ENCODE data around the gene FRK. TPM values are rescaled to one million over a fixed set of nuclear protein-coding genes. Genes with fewer than 3 reads are reported as not detected.
A peak's percentile ranks its signal among the peaks of the same experiment; 100 is the strongest.
"Not testable (repeated sequence)": the region's sequence is repeated elsewhere in the genome, so short reads cannot be mapped to it uniquely, and the experiment has no call there.

The FRK gene
- total RNA-seq, 1 experiment from 2014 or later: 2.0 TPM

DNA sequence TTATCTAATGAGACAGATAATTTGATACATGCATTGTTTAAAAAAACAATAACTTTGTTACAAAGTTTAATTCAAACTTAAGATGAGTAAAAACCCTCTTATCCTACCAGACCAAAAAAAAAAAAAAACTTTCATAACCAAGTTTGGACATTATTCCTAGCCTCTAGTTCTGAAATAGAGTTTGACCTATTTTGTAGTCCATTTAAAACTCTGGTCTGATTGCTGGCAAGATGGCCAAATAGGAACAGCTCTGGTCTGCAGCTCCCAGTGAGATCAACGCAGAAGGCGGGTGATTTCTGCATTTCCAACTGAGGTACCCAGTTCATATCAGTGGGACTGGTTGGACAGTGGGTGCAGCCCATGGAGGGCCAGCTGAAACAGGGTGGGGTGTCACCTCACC lies 125.9 kb downstream of the FRK start:
- Histone ChIP-seq H3K4me3 (no peak overlapping the region), H3K4me1 (peaks cover 19% of the 10 kb centered on the region), H3K27me3 (no peaks in the 10 kb centered on the region), H3K27ac (no peak overlapping the region), H3K9me3 (replicated peaks) (peaks cover under 1% of the 10 kb centered on the region; the same call in 1 of the 2 replicates), H3K36me3 (no peaks in the 10 kb centered on the region)
- DNase-seq: no peak

DNA sequence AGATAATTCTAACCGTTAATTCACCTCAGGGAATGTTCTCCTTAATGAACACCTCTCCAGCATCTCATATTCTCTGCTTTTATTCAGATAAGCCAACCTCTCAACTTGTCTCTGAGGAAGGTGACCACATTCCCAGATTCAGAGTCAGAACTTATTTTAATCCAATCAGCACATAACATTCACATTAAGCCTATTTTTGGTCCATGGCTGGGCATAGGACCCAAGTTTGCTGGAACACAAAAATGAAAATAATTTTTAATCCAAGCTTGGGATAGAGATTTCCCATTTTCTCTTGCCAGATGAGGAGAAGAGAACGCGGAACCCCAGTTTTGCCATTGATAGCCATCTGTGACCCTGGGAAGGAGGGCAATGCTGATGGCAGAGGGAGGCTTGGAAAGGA lies 126.5 kb downstream of the FRK start:
- no peaks in the 10 kb centered on the region for H3K36me3 ChIP-seq
- no peaks in the 10 kb centered on the region for H3K9me3 ChIP-seq (replicated peaks)
- H3K4me1 ChIP-seq: peaks cover 19% of the 10 kb centered on the region
- no peaks in the 10 kb centered on the region for H3K27me3 ChIP-seq
- H3K27ac ChIP-seq: no peak overlapping the region
- DNase-seq: no peak
- no peak overlapping the region for H3K4me3 ChIP-seq

DNA sequence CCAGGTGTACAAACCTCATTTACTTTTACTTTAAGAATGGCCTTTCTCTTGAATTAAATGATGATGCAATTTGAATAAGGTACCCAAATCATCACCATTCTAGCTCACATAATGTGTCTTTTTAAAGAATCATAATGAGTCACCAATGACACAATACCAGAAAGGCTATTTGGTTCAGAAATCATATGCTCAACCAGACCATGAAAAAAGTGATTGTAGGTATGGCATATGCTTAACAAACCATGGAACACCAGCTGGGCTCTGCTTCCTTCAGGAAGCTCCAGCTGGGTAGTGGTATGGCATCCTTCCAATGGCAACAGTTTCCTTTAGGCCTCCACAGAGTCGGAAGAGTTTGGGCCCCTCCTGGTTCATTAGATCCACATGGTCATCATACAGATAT lies 128.2 kb downstream of the FRK start:
- peak overlapping the region; percentile 67 for H3K27ac ChIP-seq
- H3K4me3 ChIP-seq: no peak overlapping the region
- peak; percentile 92 to 96 for DNase-seq
- no peaks in the 10 kb centered on the region for H3K9me3 ChIP-seq (replicated peaks)
- no peaks in the 10 kb centered on the region for H3K36me3 ChIP-seq
- H3K4me1 ChIP-seq: peaks cover 19% of the 10 kb centered on the region
- H3K27me3 ChIP-seq: no peaks in the 10 kb centered on the region

DNA sequence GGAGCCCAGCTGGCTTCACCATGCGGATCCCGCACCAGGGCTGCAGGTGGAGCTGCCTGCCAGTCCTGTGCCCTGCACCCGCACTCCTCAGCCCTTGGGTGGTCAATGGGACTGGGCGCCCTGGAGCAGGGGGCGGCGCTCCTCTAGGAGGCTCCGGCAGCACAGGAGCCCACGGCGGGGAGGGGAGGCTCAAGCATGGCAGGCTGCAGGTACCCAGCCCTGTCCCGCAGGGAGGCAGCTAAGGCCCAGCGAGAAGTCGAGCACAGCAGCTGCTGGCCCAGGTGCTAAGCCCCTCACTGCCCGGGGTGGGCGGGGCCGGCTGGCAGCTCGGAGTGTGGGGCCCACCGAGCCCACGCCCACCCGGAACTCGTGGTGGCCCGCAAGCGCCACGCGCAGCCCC lies 132.7 kb downstream of the FRK start:
- H3K36me3 ChIP-seq; H3K4me3 ChIP-seq; H3K27ac ChIP-seq; DNase-seq; H3K27me3 ChIP-seq; H3K9me3 ChIP-seq (replicated peaks): not testable (repeated sequence)
- peaks cover 12% of the 10 kb centered on the region for H3K4me1 ChIP-seq

DNA sequence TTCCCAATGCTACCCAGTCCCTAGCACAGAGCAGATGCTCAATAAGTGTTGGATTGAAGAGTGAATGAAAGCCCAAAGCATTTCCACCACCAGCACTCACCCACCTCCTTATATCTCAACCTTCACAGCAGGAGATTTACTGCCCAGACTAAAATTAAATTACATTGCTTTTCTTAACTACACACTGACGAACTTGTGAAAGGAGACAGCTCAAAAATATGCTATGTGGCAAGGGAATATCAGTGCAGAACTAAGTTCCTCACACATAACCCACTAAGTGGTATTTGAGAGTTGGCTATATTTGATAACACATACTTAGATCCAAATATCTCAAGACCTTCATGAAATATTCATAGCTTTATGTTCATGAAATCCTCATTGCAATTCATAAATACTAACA lies 137.7 kb downstream of the FRK start:
- no peak for DNase-seq
- Histone ChIP-seq H3K36me3 (no peaks in the 10 kb centered on the region), H3K9me3 (replicated peaks) (peaks cover 2% of the 10 kb centered on the region; the same call in 1 of the 2 replicates), H3K27me3 (no peaks in the 10 kb centered on the region), H3K4me3 (no peak overlapping the region), H3K4me1 (no peaks in the 10 kb centered on the region), H3K27ac (no peak overlapping the region)

DNA sequence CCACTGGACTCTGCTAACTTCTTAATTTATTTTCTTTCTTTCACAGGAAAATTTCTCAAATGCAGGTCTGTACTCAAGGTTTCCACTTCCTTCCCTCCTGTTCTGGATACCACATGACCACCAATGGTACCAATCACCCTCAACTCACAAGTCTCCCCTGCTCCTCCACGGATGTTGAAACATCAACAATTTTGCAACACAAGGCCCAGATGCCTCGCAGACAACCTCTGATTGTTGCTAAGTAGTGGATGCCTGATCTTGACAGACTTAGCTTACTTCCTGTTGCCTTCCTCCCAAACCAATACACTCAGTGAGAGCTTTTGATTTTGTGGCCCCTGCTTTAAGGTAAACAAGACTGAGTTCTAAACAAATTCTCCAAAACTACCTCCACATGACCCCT lies 146.6 kb downstream of the FRK start:
- no peak overlapping the region for H3K27ac ChIP-seq
- no peaks in the 10 kb centered on the region for H3K9me3 ChIP-seq (replicated peaks)
- no peaks in the 10 kb centered on the region for H3K36me3 ChIP-seq
- H3K27me3 ChIP-seq: no peaks in the 10 kb centered on the region
- no peaks in the 10 kb centered on the region for H3K4me1 ChIP-seq
- DNase-seq: no peak
- no peak overlapping the region for H3K4me3 ChIP-seq

DNA sequence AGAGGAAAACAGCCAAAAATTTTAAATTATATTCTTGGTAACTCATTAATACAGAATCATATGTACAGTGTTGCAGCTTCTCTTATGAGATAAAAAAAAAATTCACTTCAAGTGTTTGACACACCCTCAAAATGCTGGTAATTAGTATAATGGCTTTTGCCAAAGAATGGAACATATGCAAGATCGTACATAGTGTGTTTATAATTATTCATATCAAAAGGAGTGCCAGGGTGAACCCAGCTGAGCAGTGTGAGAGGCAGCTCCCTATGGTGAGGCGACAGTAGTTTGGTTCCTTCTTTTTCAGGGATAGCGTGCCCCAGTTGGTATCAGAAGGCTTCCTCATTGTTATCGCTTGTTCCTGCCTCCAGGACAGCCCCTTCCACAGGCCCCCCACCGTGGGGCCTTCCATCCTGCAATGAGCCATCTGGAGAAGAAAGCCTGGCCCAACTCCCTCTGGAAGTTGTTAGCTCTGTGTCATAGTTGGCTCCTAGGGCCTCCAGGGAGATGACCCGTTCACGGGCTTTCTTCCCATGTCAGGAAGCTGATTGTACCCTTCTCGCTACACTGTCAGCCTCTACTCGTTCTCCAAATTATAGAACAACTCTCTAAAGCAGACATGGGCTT lies 150.7 kb downstream of the FRK start:
- H3K4me1 ChIP-seq: peaks cover 6% of the 10 kb centered on the region
- no peaks in the 10 kb centered on the region for H3K9me3 ChIP-seq (replicated peaks)
- H3K4me3 ChIP-seq: no peak overlapping the region
- H3K36me3 ChIP-seq: no peaks in the 10 kb centered on the region
- H3K27ac ChIP-seq: no peak overlapping the region
- no peak for DNase-seq
- no peaks in the 10 kb centered on the region for H3K27me3 ChIP-seq

DNA sequence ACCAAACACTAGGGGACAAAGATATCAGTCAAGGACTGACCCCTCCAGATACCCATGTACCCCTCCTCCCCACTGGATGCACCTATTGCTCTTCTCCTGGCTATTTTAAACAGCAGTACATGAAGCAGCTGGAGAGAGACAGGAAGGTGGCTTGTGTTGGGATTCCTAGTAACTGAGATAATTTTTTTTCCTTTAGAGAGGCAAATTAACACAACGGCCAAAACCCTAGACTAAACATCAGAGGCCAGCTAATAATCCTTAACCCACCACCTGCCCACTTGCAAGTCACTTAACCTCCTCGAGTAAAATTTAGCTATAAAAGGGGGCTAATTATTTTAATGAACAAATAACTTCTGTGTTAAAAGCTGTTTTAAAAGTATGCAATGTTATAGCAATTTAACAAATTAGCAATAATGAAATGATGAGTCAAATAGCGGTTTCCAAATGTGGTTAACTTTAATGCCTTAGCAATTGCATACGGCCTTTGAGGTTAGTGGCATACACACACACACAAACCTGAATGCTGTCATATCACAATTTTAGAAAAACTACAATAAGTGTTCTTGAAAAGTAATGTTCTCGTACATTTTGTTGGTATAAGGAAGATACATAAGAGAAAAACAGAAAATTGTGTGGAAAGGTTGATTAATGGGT lies 151.7 kb downstream of the FRK start:
- peak in 1 of 2 experiments; percentile 28 for DNase-seq
- H3K36me3 ChIP-seq: no peaks in the 10 kb centered on the region
- no peak overlapping the region for H3K4me3 ChIP-seq
- no peaks in the 10 kb centered on the region for H3K27me3 ChIP-seq
- no peak overlapping the region for H3K27ac ChIP-seq
- H3K4me1 ChIP-seq: peaks cover 6% of the 10 kb centered on the region
- no peaks in the 10 kb centered on the region for H3K9me3 ChIP-seq (replicated peaks)

DNA sequence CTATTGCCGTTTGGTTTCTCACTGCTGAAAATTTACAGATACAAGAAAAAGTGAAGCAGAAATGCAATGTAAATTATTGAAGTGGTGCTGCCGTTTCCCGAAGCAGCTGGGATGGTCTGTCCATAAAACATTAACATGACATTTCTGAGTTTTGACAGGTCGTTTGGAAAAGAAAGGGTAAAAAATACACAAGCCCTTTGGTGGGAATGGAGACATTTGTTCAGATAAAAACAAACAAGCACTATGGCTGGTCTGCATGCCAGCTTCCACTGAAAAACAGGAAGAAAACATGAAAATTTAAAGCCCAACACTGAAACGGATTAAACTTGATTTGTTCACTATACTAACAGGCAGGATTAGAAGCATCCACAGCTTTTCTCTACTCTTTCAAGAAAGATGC lies 155.2 kb downstream of the FRK start:
- no peaks in the 10 kb centered on the region for H3K9me3 ChIP-seq (replicated peaks)
- no peaks in the 10 kb centered on the region for H3K36me3 ChIP-seq
- no peak overlapping the region for H3K27ac ChIP-seq
- H3K27me3 ChIP-seq: no peaks in the 10 kb centered on the region
- DNase-seq: no peak
- H3K4me3 ChIP-seq: no peak overlapping the region
- H3K4me1 ChIP-seq: peaks cover 14% of the 10 kb centered on the region

DNA sequence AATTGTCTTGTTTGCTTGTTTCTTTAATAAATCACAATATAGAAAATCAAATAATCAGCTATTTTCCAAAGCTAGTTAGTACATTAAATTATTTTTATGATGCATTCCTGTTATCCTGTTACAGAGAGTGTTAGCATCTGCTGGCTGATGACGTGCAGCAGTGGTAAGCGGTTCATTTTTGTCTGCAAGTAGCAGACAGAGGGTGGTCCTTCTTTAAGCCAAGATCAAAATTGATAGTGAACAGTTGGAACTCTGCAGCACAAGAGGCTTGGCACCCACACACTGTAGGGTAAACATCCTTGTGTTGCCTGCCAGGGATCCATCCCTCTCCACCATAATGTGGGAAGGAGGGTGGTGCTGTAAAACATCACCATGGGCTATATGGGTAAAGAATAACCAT lies 158.3 kb downstream of the FRK start:
- no peaks in the 10 kb centered on the region for H3K9me3 ChIP-seq (replicated peaks)
- H3K4me3 ChIP-seq: no peak overlapping the region
- peak in 1 of 2 experiments; percentile 39 for DNase-seq

DNA sequence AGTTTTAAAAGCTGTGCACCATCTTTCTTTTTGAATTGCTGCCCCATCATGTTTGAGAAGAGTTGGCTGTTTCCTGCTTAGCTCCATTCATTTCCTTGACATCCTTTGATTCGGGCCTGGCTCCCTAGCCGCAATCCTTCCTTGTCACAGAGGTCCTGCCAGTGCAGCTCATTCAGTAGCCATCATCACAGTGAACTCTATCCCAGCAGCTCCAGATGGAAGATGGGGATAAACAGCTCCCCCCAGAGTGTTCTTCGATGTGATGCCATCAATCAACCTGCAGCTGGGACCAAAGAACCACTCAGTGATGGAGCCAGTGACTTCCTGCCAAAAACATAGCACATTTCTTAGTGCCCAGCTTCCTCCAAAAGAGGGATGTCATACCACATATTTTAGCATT lies 158.8 kb downstream of the FRK start:
- no peaks in the 10 kb centered on the region for H3K9me3 ChIP-seq (replicated peaks)
- H3K27me3 ChIP-seq: no peaks in the 10 kb centered on the region
- H3K4me1 ChIP-seq: peaks cover 8% of the 10 kb centered on the region
- H3K36me3 ChIP-seq: no peaks in the 10 kb centered on the region
- no peak overlapping the region for H3K27ac ChIP-seq
- H3K4me3 ChIP-seq: no peak overlapping the region
- DNase-seq: no peak

More for the DNA sequence above, 158.3 kb downstream of the FRK start:
- H3K4me1 ChIP-seq: peaks cover 8% of the 10 kb centered on the region
- H3K27ac ChIP-seq: no peak overlapping the region
- no peaks in the 10 kb centered on the region for H3K36me3 ChIP-seq
- no peaks in the 10 kb centered on the region for H3K27me3 ChIP-seq

DNA sequence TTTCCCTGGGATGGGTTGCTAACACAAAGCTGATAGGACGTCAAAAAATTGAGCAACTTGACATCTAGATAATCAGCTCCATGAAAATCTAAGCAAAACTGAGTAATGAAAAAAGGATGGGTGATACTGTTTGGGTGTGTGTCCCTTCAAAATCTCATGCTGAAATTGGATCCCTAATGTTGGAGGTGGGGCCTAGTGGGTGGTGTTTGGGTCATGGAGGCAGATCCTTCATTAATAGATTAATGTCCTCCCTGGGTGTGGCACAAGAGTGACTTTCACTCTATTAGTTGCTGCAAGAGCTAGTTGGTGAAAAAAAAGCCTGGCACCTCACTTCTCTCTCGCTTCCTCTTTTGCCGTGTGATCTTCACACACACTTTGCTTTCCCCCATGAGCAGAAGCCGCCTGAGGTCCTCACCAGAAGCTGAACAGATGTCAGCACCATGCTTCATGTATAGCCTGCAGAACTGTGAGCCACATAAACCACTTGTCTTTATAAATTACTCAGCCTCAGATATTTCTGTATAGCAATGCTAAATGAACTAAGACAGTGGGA lies 160.9 kb downstream of the FRK start:
- Histone ChIP-seq H3K9me3 (replicated peaks) (no peaks in the 10 kb centered on the region), H3K27ac (no peak overlapping the region), H3K4me1 (peaks cover 8% of the 10 kb centered on the region), H3K36me3 (no peaks in the 10 kb centered on the region), H3K4me3 (no peak overlapping the region), H3K27me3 (no peaks in the 10 kb centered on the region)
- DNase-seq: no peak

DNA sequence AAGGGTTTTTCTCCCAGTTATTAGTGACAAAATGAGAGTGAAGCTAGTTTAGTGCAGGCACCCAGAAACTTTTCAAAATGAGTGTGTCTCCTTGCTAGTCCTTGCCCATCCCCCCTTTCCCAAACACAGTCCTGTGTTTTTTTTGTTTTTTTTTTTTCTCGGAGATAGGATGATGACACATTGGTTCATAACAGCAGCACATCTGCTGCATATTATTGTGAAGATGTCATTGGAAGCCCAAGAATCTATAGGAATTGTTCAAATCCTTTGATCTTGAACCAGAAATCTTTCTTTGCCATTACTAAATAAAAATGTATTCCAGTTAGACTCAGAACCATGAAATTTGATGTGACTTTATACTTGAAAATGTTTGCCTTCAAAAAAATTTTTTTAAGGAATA lies 162.4 kb downstream of the FRK start:
- no peaks in the 10 kb centered on the region for H3K27me3 ChIP-seq
- H3K4me1 ChIP-seq: peaks cover 8% of the 10 kb centered on the region
- DNase-seq: peak in 1 of 2 experiments; percentile 17
- no peaks in the 10 kb centered on the region for H3K9me3 ChIP-seq (replicated peaks)
- H3K36me3 ChIP-seq: no peaks in the 10 kb centered on the region
- H3K27ac ChIP-seq: no peak overlapping the region
- H3K4me3 ChIP-seq: no peak overlapping the region

DNA sequence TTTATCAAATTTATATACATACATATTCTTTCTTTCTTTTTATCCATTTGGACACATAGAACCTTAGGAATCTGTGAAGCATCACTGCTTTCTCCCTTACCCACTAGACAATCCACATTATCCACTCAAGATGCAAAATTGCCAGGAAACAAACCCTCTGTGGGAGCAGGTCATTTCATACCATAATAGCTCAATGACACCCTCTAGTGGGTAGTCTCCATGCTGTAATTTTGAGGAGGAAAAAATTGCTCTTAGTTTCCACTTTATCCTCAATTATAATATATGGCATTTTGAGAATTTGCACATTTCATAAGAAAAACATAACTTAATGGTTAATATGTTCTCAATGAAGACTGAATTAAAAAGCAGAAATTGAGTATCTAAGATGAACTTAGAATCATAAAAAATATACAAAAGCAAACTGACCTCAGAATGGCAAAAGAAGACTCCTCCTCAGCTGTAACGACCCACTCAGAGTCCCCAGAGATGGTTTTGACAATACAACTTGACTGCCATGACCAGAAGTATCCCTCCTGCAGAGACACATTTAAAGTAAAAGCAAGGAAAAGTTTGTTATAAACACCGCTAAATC lies 164.1 kb downstream of the FRK start:
- no peaks in the 10 kb centered on the region for H3K27me3 ChIP-seq
- no peak overlapping the region for H3K27ac ChIP-seq
- DNase-seq: peak in 1 of 2 experiments; percentile 71
- H3K4me3 ChIP-seq: no peak overlapping the region
- no peaks in the 10 kb centered on the region for H3K9me3 ChIP-seq (replicated peaks)
- no peaks in the 10 kb centered on the region for H3K36me3 ChIP-seq
- H3K4me1 ChIP-seq: no peaks in the 10 kb centered on the region; the same call in 1 of the 2 replicates

DNA sequence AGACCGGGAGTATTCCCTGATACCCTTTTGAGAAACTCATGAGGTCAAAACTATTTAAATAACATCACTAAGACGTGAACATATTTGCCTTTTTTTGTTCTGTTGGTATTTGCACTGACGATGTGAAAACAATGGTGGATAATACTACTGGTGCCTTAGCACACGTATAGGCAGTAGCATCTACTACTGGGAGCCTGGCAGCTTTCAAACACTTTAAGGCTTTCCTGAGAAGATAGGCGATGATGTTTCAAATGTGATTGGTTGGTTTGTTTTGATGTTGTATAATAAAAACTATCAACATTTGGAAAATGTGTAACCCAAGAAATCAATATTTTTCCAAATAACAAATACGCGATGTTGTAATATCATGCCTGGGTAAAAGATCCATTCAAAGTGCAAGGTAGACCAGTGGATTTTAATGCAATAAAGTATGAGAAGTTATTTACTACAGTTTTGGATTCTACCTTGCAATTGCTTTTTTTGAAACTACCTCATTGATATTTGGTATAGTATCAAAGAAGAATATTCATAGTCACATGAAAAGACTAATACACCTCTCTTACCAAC lies 166.2 kb downstream of the FRK start:
- no peaks in the 10 kb centered on the region for H3K4me1 ChIP-seq

More for the DNA sequence above, 166.2 kb downstream of the FRK start:
- Histone ChIP-seq H3K27ac (no peak overlapping the region), H3K4me3 (no peak overlapping the region), H3K27me3 (no peaks in the 10 kb centered on the region), H3K36me3 (no peaks in the 10 kb centered on the region), H3K9me3 (replicated peaks) (no peaks in the 10 kb centered on the region)
- no peak for DNase-seq
